CD14-positive monocyte (primary cell): ENCODE results near the gene C10orf105. TPM values are rescaled to one million over a fixed set of nuclear protein-coding genes. Genes with fewer than 3 reads are reported as not detected.

ENCODE experiments used
- DNase-seq, 3 donors: peaks; one replicate each; pipeline ENCODE4 v3.0.0-alpha.2; 2011 to 2022
- H2AFZ ChIP-seq: 2 replicates; pipeline ENCODE4 v1.6.0; 2012; ENCODE audit warnings: mild to moderate bottlenecking, low read depth, low read length, inconsistent platforms; ENCODE audit not compliant: insufficient read depth, poor library complexity, severe bottlenecking
- H3K27ac ChIP-seq, 2 donors: 1 replicate in 1 of 2; 2 replicates in 1 of 2; pipeline ENCODE4 v1.5.1; 2012 to 2013; ENCODE audit warnings: low read length in 2 of 2, control low read depth in 1 of 2, inconsistent platforms in 1 of 2, low read depth in 1 of 2, mild to moderate bottlenecking in 1 of 2
- H3K27me3 ChIP-seq, 2 donors: one replicate each; pipeline versions ENCODE4 v1.6.0 to v1.6.1; 2011 to 2013; ENCODE audit warnings: low read length in 2 of 2; ENCODE audit not compliant: control insufficient read depth in 2 of 2, insufficient read depth in 2 of 2
- H3K36me3 ChIP-seq, 2 donors: replicated peaks in 1 of 2; 1 replicate in 1 of 2; 2 replicates in 1 of 2; pipeline versions ENCODE4 v1.5.1 to v1.6.1; 2012 to 2013; ENCODE audit warnings: low read length in 2 of 2, control low read depth in 1 of 2, inconsistent platforms in 1 of 2, mild to moderate bottlenecking in 1 of 2; ENCODE audit not compliant: insufficient read depth in 2 of 2, control insufficient read depth in 1 of 2
- H3K4me1 ChIP-seq, 2 donors: 1 replicate in 1 of 2; 2 replicates in 1 of 2; pipeline versions ENCODE4 v1.5.1 to v1.6.1; 2012 to 2013; ENCODE audit warnings: low read length in 2 of 2, control low read depth in 1 of 2, inconsistent platforms in 1 of 2, mild to moderate bottlenecking in 1 of 2, moderate library complexity in 1 of 2; ENCODE audit not compliant: insufficient read depth in 2 of 2, control insufficient read depth in 1 of 2
- H3K4me2 ChIP-seq: replicated peaks from 2 replicates; pipeline ENCODE3; 2012; ENCODE audit warnings: low read length, moderate library complexity, mild to moderate bottlenecking; ENCODE audit not compliant: poor library complexity, severe bottlenecking; ENCODE audit errors: extremely low read depth
- H3K4me3 ChIP-seq, 3 experiments: fragments of 200-600 bp in 1 of 3; sonication (generic) in 1 of 3; replicated peaks in 1 of 3; 1 replicate in 2 of 3; 2 replicates in 1 of 3; pipeline ENCODE4 v1.5.1; 2011 to 2013; ENCODE audit warnings: low read length in 3 of 3, mild to moderate bottlenecking in 3 of 3, control low read depth in 2 of 3, low read depth in 2 of 3, inconsistent platforms in 1 of 3, moderate library complexity in 1 of 3
- H3K79me2 ChIP-seq: 2 replicates; pipeline ENCODE4 v1.6.0; 2012; ENCODE audit warnings: mild to moderate bottlenecking, control low read depth, inconsistent platforms, low read length, moderate library complexity; ENCODE audit not compliant: insufficient read depth
- H3K9ac ChIP-seq: 2 replicates; pipeline ENCODE4 v1.6.0; 2017; ENCODE audit warnings: low read length, mild to moderate bottlenecking; ENCODE audit not compliant: insufficient read depth, poor library complexity, severe bottlenecking
- H3K9me3 ChIP-seq, 2 donors: replicated peaks in 1 of 2; 1 replicate in 1 of 2; 2 replicates in 1 of 2; pipeline versions ENCODE4 v1.5.1 to v1.6.1; 2012 to 2013; ENCODE audit warnings: low read length in 2 of 2, control low read depth in 1 of 2; ENCODE audit not compliant: control insufficient read depth in 1 of 2, insufficient read depth in 1 of 2
- H4K20me1 ChIP-seq: 2 replicates; pipeline ENCODE4 v1.6.0; 2012; ENCODE audit warnings: mild to moderate bottlenecking, low read length, control low read depth, moderate library complexity; ENCODE audit not compliant: insufficient read depth
- H3K27ac Mint-ChIP-seq, 7 donors: one replicate each; pipeline ENCODE4 v1.8.0; 2020; ENCODE audit warnings: mild to moderate bottlenecking in 7 of 7, mixed read lengths in 7 of 7, moderate library complexity in 6 of 7, inconsistent platforms in 2 of 7
- H3K27me3 Mint-ChIP-seq, 3 donors: one replicate each; pipeline ENCODE4 v1.8.0; 2021 to 2022; ENCODE audit warnings: low read depth in 3 of 3, mild to moderate bottlenecking in 3 of 3, mixed read lengths in 3 of 3, moderate library complexity in 3 of 3, inconsistent platforms in 1 of 3
- H3K36me3 Mint-ChIP-seq, 2 donors: one replicate each; pipeline ENCODE4 v1.8.0; 2020; ENCODE audit warnings: mixed read lengths in 2 of 2, inconsistent platforms in 1 of 2, mild to moderate bottlenecking in 1 of 2
- H3K4me1 Mint-ChIP-seq: one replicate; pipeline ENCODE4 v1.8.0; 2020; ENCODE audit warnings: mild to moderate bottlenecking, mixed read lengths
- H3K4me3 Mint-ChIP-seq, 2 donors: one replicate each; pipeline ENCODE4 v1.8.0; 2020; ENCODE audit warnings: mild to moderate bottlenecking in 2 of 2, mixed read lengths in 2 of 2, moderate library complexity in 1 of 2
- H3K9me3 Mint-ChIP-seq, 7 donors: one replicate each; pipeline ENCODE4 v1.8.0; 2020 to 2022; ENCODE audit warnings: mixed read lengths in 7 of 7, mild to moderate bottlenecking in 6 of 7, moderate library complexity in 6 of 7, inconsistent platforms in 2 of 7
- WGBS: methylation state at CpG from one replicate; pipeline ENCODE4 v1.1.5; 2013; ENCODE audit warnings: missing lambda C conversion rate; ENCODE audit not compliant: insufficient coverage; 5-methylcytosine and 5-hydroxymethylcytosine counted together
- intact Hi-C, 2 donors: fragments of 100-400 bp; cut with micrococcal nuclease; formaldehyde crosslinking; loops; one replicate each; pipeline versions ENCODE4 v1.15.0 to v1.15.1; 2023
- polyA plus RNA-seq, 3 donors: library from polyadenylated mRNA; depleted of rRNA in 1 of 3; unstranded in 2 of 3; stranded (reverse) in 1 of 3; fragments of 300-500 nt in 2 of 3; fragments of >200 nt in 1 of 3; fragmentation: Illumina TruSeq in 2 of 3; gene quantifications; 1 replicate in 2 of 3; 2 replicates in 1 of 3; pipeline ENCODE4 v1.2.3, GENCODE V29; 2012 to 2021
- TF ChIP-seq, protein P1 (sequence below): fragments of 200-600 bp; IDR thresholded peaks from one replicate; pipeline ENCODE4 v1.8.0; 2022; ENCODE audit warnings: antibody characterized with exemption, mild to moderate bottlenecking

C10orf105 gene
- polyA plus RNA-seq, 3 donors = 0.18 to 2.4 (median 0.48) TPM

GRCh38 chr10:71735709-71736569, 16.4 kb upstream of the C10orf105 start:
- peak overlapping the region in 1 of 3 experiments; percentile 55 for H3K4me3 ChIP-seq
- 29% methylated on average over 11 of the region's 16 CpGs for WGBS
- peak overlapping the region; percentile 38 to 68 for H3K27ac ChIP-seq
- H3K36me3 Mint-ChIP-seq = peaks cover 46 to 67% of the 10 kb centered on the region in 2 donors
- H3K79me2 ChIP-seq = no peaks in the 10 kb centered on the region
- H3K27me3 Mint-ChIP-seq = peaks cover 0 to 4% (median 2%) of the 10 kb centered on the region in 3 donors
- no peaks in the 10 kb centered on the region for H3K9me3 ChIP-seq
- peak overlapping the region; percentile 23 for H3K9ac ChIP-seq
- intact Hi-C loops = no loop called here
- peak in 2 of 3 donors; percentile 42 to 58 for DNase-seq
- H4K20me1 ChIP-seq = no peaks in the 10 kb centered on the region
- peak overlapping the region; percentile 37 to 57 for H3K4me3 Mint-ChIP-seq
- no peak overlapping the region for H2AFZ ChIP-seq
- H3K27me3 ChIP-seq = no peaks in the 10 kb centered on the region
- peaks cover 0 to 4% (median 0%) of the 10 kb centered on the region in 7 donors for H3K9me3 Mint-ChIP-seq
- H3K27ac Mint-ChIP-seq = peak overlapping the region; percentile 14 to 84 (median 64)
- peak overlapping the region; percentile 56 for H3K4me2 ChIP-seq
- TF ChIP-seq, protein P1, sequence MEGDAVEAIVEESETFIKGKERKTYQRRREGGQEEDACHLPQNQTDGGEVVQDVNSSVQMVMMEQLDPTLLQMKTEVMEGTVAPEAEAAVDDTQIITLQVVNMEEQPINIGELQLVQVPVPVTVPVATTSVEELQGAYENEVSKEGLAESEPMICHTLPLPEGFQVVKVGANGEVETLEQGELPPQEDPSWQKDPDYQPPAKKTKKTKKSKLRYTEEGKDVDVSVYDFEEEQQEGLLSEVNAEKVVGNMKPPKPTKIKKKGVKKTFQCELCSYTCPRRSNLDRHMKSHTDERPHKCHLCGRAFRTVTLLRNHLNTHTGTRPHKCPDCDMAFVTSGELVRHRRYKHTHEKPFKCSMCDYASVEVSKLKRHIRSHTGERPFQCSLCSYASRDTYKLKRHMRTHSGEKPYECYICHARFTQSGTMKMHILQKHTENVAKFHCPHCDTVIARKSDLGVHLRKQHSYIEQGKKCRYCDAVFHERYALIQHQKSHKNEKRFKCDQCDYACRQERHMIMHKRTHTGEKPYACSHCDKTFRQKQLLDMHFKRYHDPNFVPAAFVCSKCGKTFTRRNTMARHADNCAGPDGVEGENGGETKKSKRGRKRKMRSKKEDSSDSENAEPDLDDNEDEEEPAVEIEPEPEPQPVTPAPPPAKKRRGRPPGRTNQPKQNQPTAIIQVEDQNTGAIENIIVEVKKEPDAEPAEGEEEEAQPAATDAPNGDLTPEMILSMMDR = no peak
- H3K36me3 ChIP-seq = peaks cover 11 to 37% of the 10 kb centered on the region in 2 donors
- peaks cover 94% of the 10 kb centered on the region for H3K4me1 Mint-ChIP-seq
- H3K4me1 ChIP-seq = peaks cover 78 to 88% of the 10 kb centered on the region in 2 donors

DNA sequence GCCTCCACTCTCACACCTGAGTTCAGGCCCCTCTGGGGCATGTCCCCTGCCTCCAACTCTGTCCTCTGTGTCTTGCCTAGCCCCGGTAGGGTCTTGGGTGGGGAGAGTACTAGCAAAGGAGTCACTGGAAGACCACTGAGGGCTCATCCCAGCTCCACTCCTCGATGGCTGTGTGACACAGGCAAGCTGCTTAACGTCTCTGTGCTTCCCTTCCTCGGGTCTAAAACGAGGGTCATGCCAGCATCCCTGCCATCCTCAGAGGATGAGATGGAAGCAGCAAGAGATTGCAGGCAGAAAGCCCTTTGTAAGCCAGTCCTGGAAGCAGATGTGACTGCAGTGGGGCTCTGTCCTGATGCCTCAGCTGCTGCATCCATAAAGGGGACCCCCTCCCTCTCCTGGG, 15.2 kb upstream of the C10orf105 start:
- H3K9me3 Mint-ChIP-seq = peaks cover 0 to 4% (median 0%) of the 10 kb centered on the region in 7 donors
- peaks cover 3% of the 10 kb centered on the region for H3K79me2 ChIP-seq
- H3K9me3 ChIP-seq = no peaks in the 10 kb centered on the region
- H3K36me3 ChIP-seq = peaks cover 11 to 37% of the 10 kb centered on the region in 2 donors
- H3K4me1 ChIP-seq = peaks cover 78 to 88% of the 10 kb centered on the region in 2 donors
- H3K4me3 ChIP-seq = no peak overlapping the region
- TF ChIP-seq, protein P1 = no peak
- H3K9ac ChIP-seq = no peak overlapping the region
- H3K27ac Mint-ChIP-seq = peak overlapping the region in 3 of 7 donors; percentile 18 to 79 (median 68)
- no peaks in the 10 kb centered on the region for H3K27me3 ChIP-seq
- WGBS = 87% methylated on average over 4 of the region's 5 CpGs
- H4K20me1 ChIP-seq = no peaks in the 10 kb centered on the region
- DNase-seq = no peak
- H3K4me3 Mint-ChIP-seq = no peak overlapping the region
- H3K4me1 Mint-ChIP-seq = peaks cover 94% of the 10 kb centered on the region
- peaks cover 39 to 58% of the 10 kb centered on the region in 2 donors for H3K36me3 Mint-ChIP-seq
- intact Hi-C loops = no loop called here
- no peak overlapping the region for H2AFZ ChIP-seq
- H3K27me3 Mint-ChIP-seq = peaks cover 0 to 4% (median 2%) of the 10 kb centered on the region in 3 donors
- H3K4me2 ChIP-seq = no peak overlapping the region
- peak overlapping the region in 1 of 2 donors; percentile 38 for H3K27ac ChIP-seq
